GM10847 (cell line): Measurements from ENCODE around the gene PRKAG2.

Source experiments
- POLR2A ChIP-seq: IDR thresholded peaks from 2 replicates; pipeline ENCODE4 v1.6.1; 2011; ENCODE audit not compliant: insufficient read length; ENCODE audit errors: extremely low read depth

The PRKAG2 gene

DNA sequence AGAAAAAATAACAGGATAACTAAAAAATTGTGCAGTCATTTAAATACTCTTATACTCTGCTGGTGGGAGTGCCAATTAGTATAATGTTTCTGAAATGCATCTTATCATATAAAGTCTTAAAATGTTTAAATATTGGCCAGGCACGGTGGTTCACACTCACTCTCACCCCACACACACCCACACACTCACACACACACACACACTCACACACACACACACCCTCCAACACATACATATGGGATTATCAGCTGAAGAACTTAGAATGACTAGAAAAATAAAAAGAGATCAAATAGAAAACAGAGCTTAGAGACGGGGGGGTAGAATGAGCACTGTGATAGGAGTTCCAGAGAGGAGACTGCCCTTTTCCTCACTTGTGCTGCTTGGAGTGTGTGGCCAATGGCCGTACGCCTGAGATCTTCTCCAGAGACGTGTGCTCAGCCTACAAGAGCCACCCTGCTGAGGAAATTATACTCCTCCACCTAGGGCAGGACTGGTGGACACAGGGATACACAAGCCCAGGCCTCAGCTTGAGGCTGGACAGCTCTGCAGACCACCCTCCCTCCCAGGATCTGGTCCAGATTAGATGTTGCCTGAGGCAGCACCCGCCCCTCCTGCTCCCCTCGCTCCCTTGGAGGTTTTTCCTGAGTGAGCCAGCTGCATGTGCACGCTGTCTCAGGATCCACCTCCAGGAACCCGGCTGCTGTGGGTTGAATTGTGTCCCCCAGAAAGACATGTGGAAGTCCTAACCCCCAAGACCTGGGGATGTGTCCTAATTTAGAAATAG lies 26.5 kb upstream of the PRKAG2 start:
- TF ChIP-seq POLR2A: no peak

DNA sequence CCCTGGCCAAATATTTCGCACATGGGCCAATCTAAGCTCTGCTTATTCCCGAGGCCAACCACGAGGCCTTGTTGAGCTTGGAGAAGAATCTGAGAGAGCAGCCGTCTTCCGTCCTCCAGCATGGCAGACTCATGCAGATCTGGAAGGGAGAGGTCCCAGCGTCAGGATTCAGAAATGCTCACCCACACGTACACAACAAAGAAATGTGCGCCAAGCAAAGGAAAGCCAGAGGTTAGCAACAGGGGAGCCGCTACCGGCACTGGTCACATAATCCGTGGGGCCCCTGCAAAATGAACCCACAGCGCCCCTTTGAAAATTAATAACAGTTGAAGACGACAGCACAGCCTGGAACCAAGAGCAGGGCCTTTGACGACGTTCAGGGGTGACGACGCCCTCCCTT lies 25.4 kb upstream of the PRKAG2 start:
- no peak for TF ChIP-seq POLR2A

DNA sequence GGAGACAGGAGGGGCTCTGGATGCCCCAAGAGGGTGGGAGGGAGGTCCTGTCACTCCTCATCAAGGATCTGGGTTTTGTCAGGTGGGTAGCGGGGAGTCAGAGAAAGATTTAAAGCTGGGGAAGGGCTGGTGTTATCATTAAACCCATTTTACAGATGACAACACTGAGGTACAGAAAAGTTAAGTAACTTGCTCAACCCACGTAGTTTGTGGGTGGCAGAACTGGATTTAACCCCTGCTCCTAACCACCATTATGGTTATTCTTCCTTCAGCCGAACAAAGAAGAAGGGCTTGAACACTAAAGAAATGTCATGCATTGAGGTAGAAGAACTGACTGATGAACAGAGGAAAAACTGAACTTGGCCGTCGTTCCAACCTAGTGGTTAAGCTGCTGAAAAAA lies 24.9 kb upstream of the PRKAG2 start:
- TF ChIP-seq POLR2A: no peak

DNA sequence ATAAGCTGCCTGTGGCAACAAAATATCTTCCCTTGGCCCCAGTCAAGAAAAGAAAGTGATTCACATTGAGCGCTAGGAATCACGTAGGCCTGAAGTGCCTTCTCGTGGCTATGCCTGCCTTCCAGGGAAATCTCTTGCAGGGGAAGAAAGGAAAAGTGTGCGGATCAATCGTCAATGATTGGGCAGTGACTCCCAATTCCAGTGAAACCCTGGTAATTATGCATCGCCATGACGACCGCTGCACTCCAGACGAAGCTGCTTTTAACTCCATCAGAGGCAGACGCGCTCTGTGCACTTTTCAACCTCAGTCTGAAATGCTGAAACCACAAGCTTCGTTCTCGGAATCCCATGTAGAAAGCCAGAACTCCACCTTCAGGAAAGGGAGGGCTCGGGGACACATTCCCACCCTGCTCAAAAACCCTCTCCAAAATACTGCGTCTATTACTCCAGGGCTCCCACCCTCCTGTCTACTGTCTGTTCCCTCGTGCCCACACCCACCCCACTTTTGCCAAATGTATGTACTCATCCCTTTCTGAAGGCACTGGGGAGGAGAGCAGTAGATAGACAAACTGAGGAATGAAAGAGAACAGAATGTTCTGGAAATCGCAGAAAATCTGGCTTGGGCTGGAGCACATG lies 24.2 kb upstream of the PRKAG2 start:
- no peak for TF ChIP-seq POLR2A

DNA sequence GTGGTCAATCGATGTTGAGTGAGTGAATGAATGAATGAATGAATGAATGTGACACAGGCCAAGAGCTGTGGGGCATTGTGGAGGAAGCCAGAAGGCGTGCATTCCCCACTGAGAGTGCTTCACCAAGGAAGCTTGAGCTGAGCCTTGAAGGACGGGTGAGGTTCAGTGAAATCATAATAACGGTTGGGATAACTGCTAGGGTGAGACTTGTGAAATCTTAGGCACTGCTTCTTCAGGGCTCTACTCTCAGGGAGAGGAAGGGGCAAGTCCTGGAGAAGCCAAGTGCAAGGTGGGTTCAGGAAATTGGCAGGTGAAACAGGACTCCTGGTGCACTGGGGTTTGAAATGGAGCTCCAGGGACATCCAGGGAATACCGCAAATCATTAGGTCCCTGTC lies 23.7 kb upstream of the PRKAG2 start:
- TF ChIP-seq POLR2A: no peak

DNA sequence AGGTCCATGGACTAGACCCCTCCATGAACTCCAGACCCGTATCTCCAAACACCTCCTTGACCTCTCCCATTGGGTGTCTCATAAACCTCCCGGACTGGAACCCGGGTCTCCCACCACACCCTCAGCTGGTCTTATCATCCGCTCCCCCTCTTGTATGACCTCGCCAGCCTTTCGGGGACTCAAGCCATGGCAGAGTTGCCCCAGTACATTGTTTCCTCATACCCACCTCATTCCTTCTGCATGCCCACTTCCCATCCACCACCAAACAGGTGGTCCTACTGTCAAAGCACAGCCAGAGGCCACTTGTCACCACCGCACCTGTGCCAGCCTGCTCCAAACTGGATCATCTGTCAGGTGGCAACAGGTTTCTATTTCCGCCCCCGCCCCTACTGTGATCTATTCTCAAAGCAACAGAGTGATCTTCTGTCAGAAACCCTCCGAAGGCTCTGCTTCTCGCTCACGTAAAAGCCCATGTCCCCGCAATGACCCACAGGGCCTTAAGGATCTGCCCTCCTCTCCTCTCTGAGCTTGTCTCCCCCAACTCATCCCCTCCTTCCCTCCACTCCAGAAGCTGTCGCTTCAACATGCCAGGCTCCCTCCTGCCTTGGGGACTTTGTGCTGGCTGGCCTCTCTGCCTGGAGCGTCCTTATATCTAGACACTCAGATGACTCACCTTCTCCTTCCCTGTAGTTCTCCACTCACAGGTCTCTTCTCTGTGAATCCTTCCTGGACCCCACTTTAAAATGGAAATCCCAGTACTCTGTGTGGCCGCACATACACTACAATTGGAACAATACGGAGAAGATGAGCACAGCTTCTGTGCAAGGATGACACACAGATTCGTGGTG lies 22.8 kb upstream of the PRKAG2 start:
- TF ChIP-seq POLR2A: no peak

DNA sequence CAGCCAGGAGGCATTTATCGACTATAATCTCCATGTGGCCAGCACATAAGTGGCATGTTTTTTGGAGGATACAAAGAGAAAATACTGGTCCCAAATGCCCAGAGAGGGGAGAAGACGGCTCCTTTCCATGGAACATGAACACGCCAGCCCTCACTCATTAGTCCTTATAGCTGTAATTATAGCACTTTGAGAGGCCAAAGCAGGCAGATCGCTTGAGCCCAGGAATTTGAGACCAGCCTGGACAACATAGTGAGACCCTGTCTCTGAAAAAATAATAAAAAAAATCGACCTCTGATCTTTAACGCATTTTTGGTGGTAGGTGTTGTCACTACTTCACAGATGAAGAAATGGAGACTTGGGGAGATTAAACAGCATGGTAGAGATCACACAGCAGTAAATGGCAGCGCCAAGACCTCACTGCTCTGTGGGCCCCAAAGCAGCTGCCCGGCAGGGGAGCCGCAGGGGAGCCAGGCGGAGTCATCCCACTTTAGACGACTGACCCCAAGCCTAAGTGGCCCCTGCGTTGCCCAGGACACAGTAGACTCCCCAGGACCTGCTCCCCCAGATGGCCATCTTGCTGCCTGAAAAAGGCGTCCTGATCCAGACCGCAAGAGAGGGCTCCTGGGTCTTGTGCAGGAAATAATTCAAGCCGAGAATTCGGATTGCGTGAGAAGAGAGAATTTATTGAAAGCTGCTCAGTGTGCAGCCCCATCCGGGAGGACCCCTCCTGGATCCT lies 21.2 kb upstream of the PRKAG2 start:
- no peak for TF ChIP-seq POLR2A

DNA sequence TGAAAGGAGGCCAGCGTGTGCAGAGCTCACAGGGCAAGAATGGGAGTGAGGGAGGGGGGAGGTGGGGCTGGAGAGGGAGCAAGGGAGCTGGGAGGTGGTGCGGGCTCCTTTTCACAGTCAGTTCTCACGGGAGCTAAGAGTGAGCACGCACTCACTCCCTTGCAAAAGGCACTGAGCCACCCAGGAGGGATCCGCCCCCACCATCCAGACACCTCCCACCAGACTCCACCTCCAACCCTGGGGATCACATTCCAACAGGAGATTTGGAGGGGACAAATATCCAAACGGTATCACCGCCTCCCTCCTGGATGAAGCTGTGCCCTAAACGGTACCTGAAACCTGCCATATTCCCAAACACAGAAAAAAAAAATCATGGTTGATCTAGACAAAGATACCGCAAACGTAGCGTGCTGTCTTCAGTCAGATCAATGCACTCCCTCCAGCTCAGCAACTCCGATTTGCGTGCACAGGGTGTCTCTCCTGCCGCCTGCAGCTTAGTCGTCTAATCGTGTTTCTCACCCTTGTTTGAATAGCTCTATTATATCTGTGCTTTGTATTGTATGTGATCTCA lies 20.3 kb upstream of the PRKAG2 start:
- TF ChIP-seq POLR2A: no peak

DNA sequence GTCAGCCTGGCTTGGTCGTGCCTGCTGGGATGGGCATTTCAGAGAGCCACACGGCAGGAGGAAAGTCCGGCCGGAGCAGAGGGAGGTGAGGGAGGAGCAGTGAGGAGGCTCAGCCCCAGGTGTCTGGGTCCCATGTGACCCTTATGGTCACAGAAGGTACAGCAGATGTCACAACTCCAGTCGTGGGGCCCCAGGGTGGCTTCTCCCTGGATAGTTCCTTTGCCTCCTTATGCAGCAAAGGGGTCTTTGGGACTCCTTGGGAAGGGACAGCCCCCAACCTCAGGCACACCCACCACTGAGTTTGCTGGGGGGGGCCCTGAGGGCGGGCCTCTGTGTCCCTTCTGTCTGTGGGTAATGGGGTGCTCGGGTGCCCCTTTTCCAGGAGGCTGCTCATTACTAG lies 19.6 kb upstream of the PRKAG2 start:
- no peak for TF ChIP-seq POLR2A

DNA sequence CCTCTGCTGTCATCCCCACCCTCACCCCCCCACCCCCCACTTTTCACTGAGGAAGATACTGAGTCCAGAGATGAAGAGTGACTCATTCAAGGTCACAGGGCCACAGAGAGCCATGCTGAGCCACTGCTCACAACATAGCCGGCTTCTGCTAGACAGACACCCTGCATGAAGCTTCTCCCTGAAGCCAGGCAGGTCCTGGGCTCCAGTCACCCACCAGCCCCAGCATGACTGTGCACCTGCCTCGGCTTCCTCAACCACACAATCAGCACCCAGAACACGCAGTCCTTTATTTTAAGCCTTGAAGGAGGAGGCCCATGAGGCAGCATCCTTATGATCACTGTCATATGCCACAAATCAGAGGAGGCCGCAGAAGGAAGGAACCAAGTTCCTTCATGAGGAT lies 19.2 kb upstream of the PRKAG2 start:
- TF ChIP-seq POLR2A: no peak

DNA sequence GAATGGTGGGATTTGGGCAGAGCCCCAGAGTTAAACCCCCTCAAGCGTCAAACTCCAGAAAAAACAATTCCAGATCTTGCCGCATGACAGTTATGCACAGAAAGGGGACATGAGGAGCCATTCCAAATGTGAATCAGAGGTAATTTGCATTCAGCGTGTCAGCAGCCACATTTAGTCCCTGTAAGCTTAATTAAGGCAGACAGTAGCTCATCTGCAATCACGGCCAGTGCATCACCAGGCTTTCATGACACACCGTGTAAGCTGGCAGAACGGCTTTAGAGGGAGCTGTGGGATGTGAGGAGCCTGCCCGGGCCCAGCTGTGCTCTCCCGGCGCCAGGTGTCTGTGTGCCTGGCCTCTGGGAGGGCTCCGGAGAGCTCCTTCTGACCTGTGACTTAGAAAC lies 18.7 kb upstream of the PRKAG2 start:
- no peak for TF ChIP-seq POLR2A

DNA sequence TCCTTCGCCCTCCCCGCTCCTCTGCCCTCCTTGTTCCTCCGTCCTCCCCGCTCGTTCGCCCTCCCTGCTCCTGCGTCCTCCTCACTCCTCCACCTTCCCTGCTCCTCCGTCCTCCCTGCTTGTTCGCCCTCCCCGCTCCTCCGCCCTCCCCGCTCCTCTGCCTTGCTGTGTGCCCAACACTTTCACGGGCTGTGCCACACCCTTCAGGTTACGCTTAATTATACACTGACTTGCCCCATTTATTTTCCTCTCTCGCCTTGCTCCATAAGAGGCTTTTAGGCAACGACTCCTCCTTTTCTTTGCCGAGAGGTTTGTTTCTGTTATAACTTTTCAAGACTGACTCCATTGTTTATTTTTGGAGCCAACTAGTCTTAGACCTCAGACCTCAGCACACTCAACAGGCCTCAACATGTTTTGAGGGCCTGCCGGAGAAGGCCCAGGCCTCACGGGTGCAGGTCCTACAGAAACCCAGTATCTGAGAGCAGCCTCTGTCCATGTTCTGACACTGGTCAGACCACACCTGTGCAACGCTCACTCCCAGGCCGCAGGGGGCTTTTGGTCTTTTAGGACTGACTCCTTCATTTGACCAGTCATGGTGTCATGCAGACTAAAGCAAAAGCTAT lies 18.2 kb upstream of the PRKAG2 start:
- no peak for TF ChIP-seq POLR2A

DNA sequence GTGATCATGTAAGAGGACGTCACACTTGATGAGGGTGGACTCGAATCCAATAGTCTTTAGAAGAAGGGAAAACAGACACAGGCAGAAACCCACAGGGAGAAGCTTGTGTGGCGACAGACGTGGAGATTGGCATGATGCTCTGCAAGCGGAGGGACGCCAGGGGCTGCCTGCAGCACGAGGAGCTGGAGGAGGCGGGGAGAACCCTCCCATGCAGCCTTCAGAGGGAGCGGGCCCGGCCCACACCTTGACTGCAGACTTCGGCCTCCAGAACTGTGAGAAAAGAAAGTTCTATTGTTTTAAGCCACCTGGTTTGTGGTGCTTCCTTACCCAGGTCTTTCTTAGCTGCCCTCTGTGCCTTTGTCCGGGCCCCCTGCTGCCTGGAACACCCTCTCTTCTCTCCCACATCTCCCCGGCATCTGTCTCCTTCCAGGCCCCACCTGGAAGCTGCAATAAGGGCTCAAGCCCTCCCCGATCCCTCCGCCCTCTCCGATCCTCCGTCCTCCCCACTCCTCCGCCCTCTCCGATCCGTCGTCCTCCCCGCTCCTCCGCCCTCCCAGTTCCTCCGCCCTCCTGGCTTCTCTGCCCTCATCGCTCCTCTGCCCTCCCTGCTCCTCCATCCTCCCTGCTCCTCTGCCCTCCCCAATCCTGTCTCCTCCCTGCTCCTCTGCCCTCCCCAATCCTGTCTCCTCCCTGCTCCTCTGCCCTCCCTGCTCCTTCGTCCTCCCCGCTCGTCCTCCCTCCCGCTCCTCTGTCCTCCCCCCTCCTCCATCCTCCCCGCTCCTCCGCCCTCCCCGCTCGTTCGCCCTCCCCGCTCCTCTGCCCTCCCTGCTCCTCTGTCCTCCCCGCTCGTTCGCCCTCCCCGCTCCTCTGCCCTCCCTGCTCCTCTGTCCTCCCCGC lies 17.4 kb upstream of the PRKAG2 start:
- TF ChIP-seq POLR2A: no peak
